Neural crest cell (in vitro differentiated cells): ENCODE data around the gene EXOC3L2. TPM values are rescaled to one million over a fixed set of nuclear protein-coding genes. Genes with fewer than 3 reads are reported as not detected.

Experiments
- DNase-seq: peaks from one replicate; pipeline ENCODE4 v3.0.0; 2021; ENCODE audit warnings: low read depth, mixed read lengths, low spot score
- H3K27ac Mint-ChIP-seq: one replicate; pipeline ENCODE4 v1.8.0; 2021; ENCODE audit warnings: mild to moderate bottlenecking, mixed read lengths; ENCODE audit not compliant: unreplicated experiment
- H3K27me3 Mint-ChIP-seq: 2 replicates; pipeline ENCODE4 v1.8.0; 2021; ENCODE audit warnings: low read depth, mild to moderate bottlenecking, mixed read lengths
- H3K36me3 Mint-ChIP-seq: 2 replicates; pipeline ENCODE4 v1.8.0; 2021; ENCODE audit warnings: low read depth, mild to moderate bottlenecking, mixed read lengths
- H3K4me1 Mint-ChIP-seq: 2 replicates; pipeline ENCODE4 v1.8.0; 2021; ENCODE audit warnings: mixed read lengths
- H3K4me3 Mint-ChIP-seq: one replicate; pipeline ENCODE4 v1.8.0; 2021; ENCODE audit warnings: mild to moderate bottlenecking, mixed read lengths
- H3K9me3 Mint-ChIP-seq: 2 replicates; pipeline ENCODE4 v1.8.0; 2021; ENCODE audit warnings: mixed read lengths
- CTCF ChIP-seq: fragments of 200-600 bp; sonication (generic); conservative IDR thresholded peaks from 2 replicates; pipeline ENCODE4 v1.5.0; 2021; ENCODE audit warnings: antibody characterized with exemption, mild to moderate bottlenecking
- total RNA-seq: library from RNA; stranded (reverse); gene quantifications from 2 replicates; pipeline ENCODE4 v1.2.1, GENCODE V29; 2021

EXOC3L2 gene
- total RNA-seq, 1 donor from 2014 or later = 0.91 TPM

- Mint-ChIP-seq H3K36me3 (no peaks in the 10 kb centered on the region), H3K4me1 (peaks cover 16% of the 10 kb centered on the region), H3K27me3 (no peaks in the 10 kb centered on the region), H3K27ac (no peak overlapping the region), H3K9me3 (no peaks in the 10 kb centered on the region), H3K4me3 (no peak overlapping the region)
- no peak for DNase-seq
- TF ChIP-seq CTCF = no peak
Measured at GRCh38 chr19:45256836-45257235, 11.6 kb upstream of the EXOC3L2 start.

- Mint-ChIP-seq H3K27me3 (peaks cover 1% of the 10 kb centered on the region), H3K4me3 (no peak overlapping the region), H3K9me3 (no peaks in the 10 kb centered on the region), H3K36me3 (no peaks in the 10 kb centered on the region), H3K4me1 (peaks cover 19% of the 10 kb centered on the region), H3K27ac (peak overlapping the region; percentile 67)
- no peak for DNase-seq
- TF ChIP-seq CTCF = no peak
Measured at GRCh38 chr19:45255611-45256157, 10.5 kb upstream of the EXOC3L2 start.

GRCh38 chr19:45254044-45254531 lies 8.9 kb upstream of the EXOC3L2 start:
- H3K27ac Mint-ChIP-seq = no peak overlapping the region
- peaks cover 21% of the 10 kb centered on the region for H3K4me1 Mint-ChIP-seq
- peaks cover 2% of the 10 kb centered on the region for H3K27me3 Mint-ChIP-seq
- peak; percentile 46 for TF ChIP-seq CTCF
- no peak for DNase-seq
- peak overlapping the region; percentile 89 for H3K4me3 Mint-ChIP-seq
- no peaks in the 10 kb centered on the region for H3K9me3 Mint-ChIP-seq
- no peaks in the 10 kb centered on the region for H3K36me3 Mint-ChIP-seq

- DNase-seq = no peak
- TF ChIP-seq CTCF = no peak
- Mint-ChIP-seq H3K4me3 (peak overlapping the region; percentile 89), H3K4me1 (peaks cover 21% of the 10 kb centered on the region), H3K27ac (no peak overlapping the region), H3K27me3 (peaks cover 4% of the 10 kb centered on the region), H3K36me3 (no peaks in the 10 kb centered on the region), H3K9me3 (no peaks in the 10 kb centered on the region)
Measured at GRCh38 chr19:45253396-45254027, 8.3 kb upstream of the EXOC3L2 start.

- Mint-ChIP-seq H3K9me3 (no peaks in the 10 kb centered on the region), H3K4me1 (peaks cover 21% of the 10 kb centered on the region), H3K27me3 (peaks cover 4% of the 10 kb centered on the region), H3K27ac (no peak overlapping the region), H3K4me3 (peak overlapping the region; percentile 89), H3K36me3 (no peaks in the 10 kb centered on the region)
- DNase-seq = peak; percentile 24
- no peak for TF ChIP-seq CTCF
Measured at GRCh38 chr19:45251452-45252354, 6.5 kb upstream of the EXOC3L2 start.
